NCI-H146 treated with DMSO at 0.1 percent for 48 hours (cell line): ENCODE results near the gene PAPOLA.
A peak's percentile ranks its signal among the peaks of the same experiment; 100 is the strongest.

Experiments used
- DNase-seq: peaks from one replicate; lab custom pipeline; 2025; ENCODE audit not compliant: unreplicated experiment; lab: John Stamatoyannopoulos, UW

PAPOLA gene

DNA sequence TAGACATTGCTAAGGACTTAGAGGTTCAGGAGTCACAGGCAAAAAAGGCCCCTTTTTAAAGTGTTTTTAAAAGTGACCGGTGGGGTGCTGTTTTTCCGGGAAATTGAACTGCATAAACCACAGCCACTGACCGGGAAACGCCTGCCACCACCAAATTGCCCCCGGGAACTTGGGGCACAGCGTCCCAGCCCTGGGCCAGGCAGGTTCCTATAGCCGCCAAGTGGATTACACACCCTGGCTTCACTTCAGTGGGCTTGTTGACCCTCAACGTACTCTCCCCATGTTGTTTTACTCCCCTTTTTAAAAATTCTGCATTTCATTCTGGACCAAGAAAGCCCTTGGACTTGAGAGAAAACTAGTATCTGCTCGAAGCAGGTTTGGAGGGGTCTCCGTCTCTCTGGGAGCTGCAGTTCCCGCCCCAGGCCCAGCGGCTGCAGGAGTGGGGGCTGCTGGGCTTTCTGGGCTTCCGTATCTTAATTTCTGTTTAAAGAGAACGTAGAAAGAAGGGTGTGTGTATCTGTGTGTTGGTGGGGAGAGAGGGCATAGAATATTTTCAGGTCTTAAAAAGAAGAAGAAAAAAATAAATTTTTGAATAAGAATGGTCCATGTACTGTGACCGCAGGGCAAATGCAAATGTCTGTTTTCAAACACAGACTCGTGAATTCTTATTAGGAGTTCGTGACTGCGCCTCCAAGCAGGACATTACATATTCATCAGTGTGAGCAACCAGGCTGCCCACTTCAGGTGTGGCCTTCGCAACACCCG is 82.9 kb downstream of the PAPOLA start:
- DNase-seq, result no peak

GRCh38 chr14:96585672-96586013 is 83.5 kb downstream of the PAPOLA start:
- DNase-seq, result no peak

DNA sequence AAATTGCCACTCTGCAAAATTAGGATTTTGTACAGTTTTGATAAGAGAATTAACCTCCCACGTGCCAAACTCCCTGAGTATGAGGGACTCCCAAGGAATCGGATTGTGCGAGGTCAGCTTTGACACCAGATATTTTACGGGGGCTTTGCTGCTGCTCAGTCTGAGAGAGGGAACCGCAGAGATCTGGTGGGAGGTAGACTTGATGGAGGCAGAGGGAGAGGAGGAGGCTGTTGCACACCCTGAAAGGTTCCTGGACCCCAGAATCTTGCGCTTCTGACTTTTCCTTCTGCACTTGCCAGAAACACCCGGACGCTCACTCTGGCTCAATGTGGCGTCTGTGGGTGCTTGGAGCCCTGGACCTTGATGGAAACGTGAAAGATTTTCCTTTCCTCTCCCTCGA is 83.9 kb downstream of the PAPOLA start:
- DNase-seq, result no peak

DNA sequence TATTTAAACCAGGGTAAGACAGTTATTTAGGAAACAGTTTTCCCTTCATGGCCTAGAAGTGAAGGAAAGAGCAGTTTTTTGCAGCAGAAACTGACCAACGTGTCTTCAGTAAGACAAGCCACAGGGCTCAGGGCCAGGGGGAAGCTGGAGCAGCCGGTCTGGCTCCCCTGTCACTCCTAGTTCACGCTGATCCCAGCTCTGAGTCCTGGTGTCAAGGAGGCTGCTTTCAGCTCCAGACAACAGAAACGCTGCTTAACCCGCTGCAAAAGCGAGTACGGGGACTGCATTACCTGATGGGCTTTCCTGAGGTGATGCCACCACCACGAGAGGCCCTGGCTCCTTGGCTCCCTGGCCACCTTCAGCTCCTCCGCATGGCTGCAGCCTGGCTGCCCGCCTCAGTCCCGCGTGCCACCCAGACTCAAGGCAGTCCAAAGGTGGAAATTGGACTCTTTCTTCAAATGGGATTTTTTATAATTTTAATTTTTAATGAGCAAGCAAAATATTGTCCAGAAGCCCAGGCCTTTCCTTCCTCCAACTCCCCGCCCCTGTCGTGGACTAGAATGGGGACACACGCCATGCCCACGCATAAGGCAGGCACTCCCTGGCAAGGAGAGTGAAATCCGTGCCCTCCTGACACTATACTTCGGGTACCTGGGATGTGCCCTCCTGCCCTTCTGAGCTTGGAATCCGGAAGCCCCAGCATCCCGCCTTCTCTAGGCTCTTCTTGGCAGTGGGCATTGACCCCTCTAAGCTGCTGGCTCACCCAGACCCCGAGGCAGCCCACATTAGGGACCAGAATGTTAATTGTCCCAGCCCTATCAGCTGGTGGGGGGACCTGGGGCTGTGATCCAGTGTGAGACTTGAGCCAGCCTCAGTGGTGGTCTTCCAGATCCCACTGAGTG is 85.0 kb downstream of the PAPOLA start:
- DNase-seq, result no peak

DNA sequence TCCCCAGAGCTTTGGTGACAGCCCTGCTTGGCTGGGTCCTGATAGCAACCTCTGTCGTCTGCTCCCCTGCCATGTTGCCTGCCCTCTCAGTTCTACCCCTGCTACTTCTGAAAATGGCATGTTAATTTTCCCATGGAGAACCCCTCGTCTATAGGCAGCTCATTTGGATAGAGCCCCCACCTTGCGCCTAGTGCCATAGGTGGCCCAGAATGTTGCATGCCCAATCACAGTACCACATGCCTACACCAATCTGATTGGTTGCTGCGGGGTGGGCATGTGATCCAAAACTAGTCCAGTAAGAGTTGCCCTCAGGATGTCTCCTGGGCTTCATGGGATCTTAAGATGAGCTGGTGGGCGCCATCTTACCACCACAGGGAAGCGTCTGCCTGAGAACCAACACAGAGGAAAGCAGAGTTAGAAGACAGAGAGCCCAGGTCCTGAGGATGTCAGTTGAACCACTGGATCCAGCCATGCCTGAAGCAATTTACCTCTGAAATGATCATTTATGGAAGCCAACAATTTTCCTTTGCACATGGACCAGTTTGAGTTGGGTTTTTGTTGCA is 85.7 kb downstream of the PAPOLA start:
- no peak for DNase-seq

GRCh38 chr14:96588410-96589257 is 86.5 kb downstream of the PAPOLA start:
- DNase-seq, result no peak

DNA sequence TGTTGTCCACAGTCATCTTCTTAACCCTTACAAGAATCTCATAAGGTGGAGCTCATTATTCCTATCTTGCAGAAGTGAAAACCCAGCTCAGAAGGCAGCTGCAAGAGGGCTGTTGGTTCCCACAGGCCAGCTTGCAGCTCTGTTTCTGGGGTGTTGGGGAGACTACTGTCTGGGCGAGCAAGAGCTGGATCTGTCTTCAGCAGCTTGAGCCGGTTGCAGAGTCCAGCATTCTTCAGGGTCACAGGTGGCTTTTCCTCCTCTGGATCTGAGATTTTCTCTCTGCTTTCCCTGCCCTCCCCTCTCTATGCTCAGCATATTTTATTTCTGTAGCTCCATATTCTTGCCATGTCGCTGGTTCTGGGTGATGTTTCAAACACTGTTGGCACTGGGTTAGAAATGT is 87.4 kb downstream of the PAPOLA start:
- DNase-seq, result no peak

DNA sequence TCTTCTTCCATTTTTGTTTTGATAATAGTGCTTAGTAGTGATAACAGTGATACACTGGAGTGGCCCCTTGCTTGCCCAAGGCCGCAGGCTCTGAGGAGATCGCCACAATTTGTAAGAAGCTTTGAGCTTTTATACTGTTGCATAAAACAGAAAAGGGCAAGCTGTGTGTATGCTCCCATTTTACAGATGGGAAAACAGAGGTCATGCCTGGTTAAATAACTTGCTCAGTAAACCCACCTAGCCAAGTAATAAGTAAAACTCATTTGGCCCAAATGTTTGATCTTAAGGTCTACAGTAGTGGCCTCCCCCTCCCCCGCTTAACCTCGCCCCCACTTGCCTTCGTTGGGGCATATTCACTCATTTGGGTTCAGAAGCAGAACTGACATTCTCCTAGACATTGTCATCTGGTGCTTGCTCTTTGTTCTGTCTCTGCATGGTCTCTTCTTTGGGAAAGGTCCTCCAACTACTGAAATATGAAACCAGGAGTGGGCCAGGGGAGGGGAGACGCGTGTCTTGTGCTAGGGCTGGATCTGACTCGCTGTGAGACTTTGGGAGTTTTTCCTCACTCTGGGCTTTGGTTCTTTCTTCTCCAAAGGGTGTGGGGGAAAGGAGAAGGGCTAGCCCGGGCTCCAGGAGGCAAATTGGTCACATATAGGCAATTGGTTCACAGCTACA is 88.1 kb downstream of the PAPOLA start:
- no peak for DNase-seq

- no peak for DNase-seq
Measured at GRCh38 chr14:96592591-96593386, 90.6 kb downstream of the PAPOLA start.

- DNase-seq, result no peak
Measured at GRCh38 chr14:96594961-96595360, 92.8 kb downstream of the PAPOLA start.

- no peak for DNase-seq
Measured at GRCh38 chr14:96597680-96598079, 95.5 kb downstream of the PAPOLA start.

DNA sequence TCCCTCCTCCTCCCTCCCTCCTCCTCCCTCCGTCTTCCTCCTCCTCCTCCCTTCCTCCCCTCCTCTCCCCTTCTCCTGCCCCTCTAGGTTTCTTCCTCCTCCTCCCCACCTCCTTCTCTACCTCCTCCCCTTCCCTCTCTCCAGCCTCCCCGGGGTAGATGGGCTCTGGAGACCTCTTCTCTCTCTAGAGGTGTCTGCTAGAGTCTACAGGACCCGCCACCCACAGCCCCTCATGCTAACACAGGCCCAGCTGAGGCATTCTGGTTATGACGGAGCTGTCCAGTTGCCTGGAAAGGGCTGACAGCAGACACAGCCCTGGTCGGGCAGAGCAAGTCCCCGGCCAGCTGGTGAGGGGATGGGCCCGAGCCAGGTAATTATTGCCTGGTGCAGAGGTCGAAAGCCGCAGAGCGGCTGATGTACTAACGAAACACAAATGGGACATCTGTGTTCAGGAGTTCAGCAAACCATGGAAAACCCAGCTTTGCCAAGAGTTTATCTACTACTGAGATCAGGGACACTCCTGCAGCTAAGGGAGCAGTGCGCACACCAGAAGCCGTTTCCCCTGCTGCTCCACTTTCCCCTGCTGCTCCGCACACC is 96.2 kb downstream of the PAPOLA start:
- no peak for DNase-seq

- no peak for DNase-seq
Measured at GRCh38 chr14:96599076-96599475, 96.9 kb downstream of the PAPOLA start.

- no peak for DNase-seq
Measured at GRCh38 chr14:96602186-96602585, 100.0 kb downstream of the PAPOLA start.

DNA sequence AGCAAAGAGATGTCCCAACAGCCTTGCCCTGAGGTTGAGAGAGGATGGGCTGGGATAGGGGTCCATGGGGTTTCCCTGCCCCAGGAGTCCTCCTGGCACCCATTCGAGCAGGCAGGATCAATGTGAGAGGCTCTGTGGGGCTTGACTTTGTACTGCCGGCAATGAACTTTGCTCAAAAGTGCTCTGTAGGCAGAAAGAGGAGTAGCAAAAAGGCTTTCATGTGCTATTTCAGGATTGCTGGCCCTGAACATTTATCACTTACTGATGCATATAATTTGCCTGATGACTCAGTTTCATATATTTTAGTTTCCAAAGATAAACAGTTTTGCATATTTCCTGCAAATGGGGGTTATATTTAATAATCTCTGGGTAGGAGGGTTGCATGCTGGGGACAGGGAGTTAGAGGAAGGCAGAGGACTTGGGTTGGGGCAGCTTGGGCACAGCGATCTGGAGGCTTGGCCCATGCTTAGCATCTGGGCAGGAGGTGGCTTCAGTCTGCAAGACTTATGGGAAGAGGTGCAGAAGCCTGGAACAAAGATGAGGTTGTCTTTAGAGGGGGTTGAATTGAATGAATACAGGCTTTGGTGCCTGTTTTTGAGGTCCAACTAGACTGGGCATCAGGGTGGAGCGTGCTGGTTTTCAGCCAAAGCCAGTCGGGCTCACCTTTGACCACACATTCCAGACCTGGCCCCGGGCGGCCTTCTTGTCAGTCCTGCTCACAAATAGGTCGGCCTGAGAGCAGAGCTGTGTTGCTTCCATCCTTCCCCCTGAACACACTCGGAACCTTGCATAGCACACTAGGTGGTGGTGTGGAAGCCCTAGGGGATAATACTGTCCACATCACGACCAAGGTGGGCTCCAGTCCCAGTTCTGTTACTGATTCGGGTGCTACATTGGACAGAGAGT is 101.4 kb downstream of the PAPOLA start:
- DNase-seq, result no peak

- peak; percentile 14 for DNase-seq
Measured at GRCh38 chr14:96614481-96614881, 112.3 kb downstream of the PAPOLA start.

DNA sequence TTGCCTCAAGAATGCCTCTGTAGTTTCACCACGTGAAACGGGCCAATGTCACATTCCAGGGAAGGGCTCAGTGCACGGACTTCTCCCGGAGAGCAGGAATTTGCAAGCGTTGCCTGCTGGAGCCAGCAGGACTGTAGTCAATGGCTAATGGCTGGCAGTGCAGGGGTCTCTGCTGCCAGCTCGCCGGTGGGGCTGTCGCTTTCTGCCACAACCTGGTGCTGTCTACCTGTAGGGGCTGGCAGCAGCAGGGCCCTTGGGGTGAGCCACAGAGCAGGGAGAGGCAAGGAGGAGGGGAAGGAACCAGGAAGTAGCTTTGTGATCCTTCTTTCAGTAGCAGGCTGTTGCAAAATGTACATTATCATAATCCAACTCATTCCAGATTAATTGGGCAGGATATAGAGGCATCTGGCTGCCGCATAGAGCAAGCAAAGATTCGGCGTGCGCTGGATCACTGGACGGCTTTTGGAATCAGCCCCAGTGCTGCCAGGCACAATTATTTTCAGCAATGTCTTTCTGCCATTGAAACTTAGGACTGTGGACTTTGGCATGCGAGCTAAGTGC is 114.1 kb downstream of the PAPOLA start:
- no peak for DNase-seq
